IPS-18a (cell line): ENCODE data around the gene DEPDC5.

Experiments
- H3K27ac ChIP-seq: one replicate; pipeline ENCODE4 v1.5.1; 2013; ENCODE audit warnings: low read length
- H3K27me3 ChIP-seq: one replicate; pipeline ENCODE4 v1.6.1; 2013; ENCODE audit warnings: mild to moderate bottlenecking, low read length; ENCODE audit not compliant: control insufficient read depth, insufficient read depth
- H3K36me3 ChIP-seq: one replicate; pipeline ENCODE4 v1.6.1; 2013; ENCODE audit warnings: low read depth, low read length; ENCODE audit not compliant: control insufficient read depth
- H3K4me1 ChIP-seq: one replicate; pipeline ENCODE4 v1.6.1; 2013; ENCODE audit warnings: low read depth, low read length; ENCODE audit not compliant: control insufficient read depth
- H3K4me3 ChIP-seq: one replicate; pipeline ENCODE4 v1.5.1; 2013; ENCODE audit warnings: low read length
- H3K9ac ChIP-seq: one replicate; pipeline ENCODE4 v1.6.1; 2013; ENCODE audit warnings: mild to moderate bottlenecking, low read length, moderate library complexity
- H3K9me3 ChIP-seq: one replicate; pipeline ENCODE4 v1.6.1; 2013; ENCODE audit warnings: low read depth, low read length; ENCODE audit not compliant: control insufficient read depth

Gene DEPDC5

GRCh38 chr22:31901388-31902137 lies 147.7 kb downstream of the DEPDC5 start:
- H3K9ac ChIP-seq = no peak overlapping the region
- no peaks in the 10 kb centered on the region for H3K9me3 ChIP-seq
- no peak overlapping the region for H3K27ac ChIP-seq

GRCh38 chr22:31904651-31905050 lies 150.8 kb downstream of the DEPDC5 start:
- Histone ChIP-seq H3K9ac (no peak overlapping the region), H3K27me3 (no peaks in the 10 kb centered on the region), H3K36me3 (peaks cover 8% of the 10 kb centered on the region), H3K4me3 (no peak overlapping the region), H3K4me1 (no peaks in the 10 kb centered on the region), H3K9me3 (no peaks in the 10 kb centered on the region), H3K27ac (no peak overlapping the region)

More at GRCh38 chr22:31901388-31902137, 147.7 kb downstream of the DEPDC5 start:
- H3K4me3 ChIP-seq = no peak overlapping the region
- no peaks in the 10 kb centered on the region for H3K27me3 ChIP-seq
- H3K4me1 ChIP-seq = no peaks in the 10 kb centered on the region
- peaks cover 8% of the 10 kb centered on the region for H3K36me3 ChIP-seq

- H3K27ac ChIP-seq = no peak overlapping the region
- H3K9ac ChIP-seq = no peak overlapping the region
- no peak overlapping the region for H3K4me3 ChIP-seq
- H3K4me1 ChIP-seq = no peaks in the 10 kb centered on the region
- H3K27me3 ChIP-seq = no peaks in the 10 kb centered on the region
- H3K9me3 ChIP-seq = no peaks in the 10 kb centered on the region
- peaks cover 8% of the 10 kb centered on the region for H3K36me3 ChIP-seq
These were observed 151.5 kb downstream of the DEPDC5 start for GRCh38 chr22:31905356-31905755.

- Histone ChIP-seq H3K9ac (no peak overlapping the region), H3K27ac (no peak overlapping the region), H3K36me3 (peaks cover 8% of the 10 kb centered on the region), H3K9me3 (no peaks in the 10 kb centered on the region), H3K4me1 (no peaks in the 10 kb centered on the region), H3K4me3 (no peak overlapping the region), H3K27me3 (no peaks in the 10 kb centered on the region)
These were observed 152.3 kb downstream of the DEPDC5 start for GRCh38 chr22:31906086-31906485.

GRCh38 chr22:31906569-31906968 lies 152.8 kb downstream of the DEPDC5 start:
- no peak overlapping the region for H3K27ac ChIP-seq
- H3K4me3 ChIP-seq = no peak overlapping the region
- no peak overlapping the region for H3K9ac ChIP-seq
- H3K9me3 ChIP-seq = no peaks in the 10 kb centered on the region
- H3K4me1 ChIP-seq = no peaks in the 10 kb centered on the region
- peaks cover 5% of the 10 kb centered on the region for H3K36me3 ChIP-seq
- no peaks in the 10 kb centered on the region for H3K27me3 ChIP-seq

GRCh38 chr22:31909977-31910376 lies 156.2 kb downstream of the DEPDC5 start:
- H3K9ac ChIP-seq = no peak overlapping the region
- no peak overlapping the region for H3K4me3 ChIP-seq
- H3K27ac ChIP-seq = no peak overlapping the region
- H3K4me1 ChIP-seq = no peaks in the 10 kb centered on the region
- no peaks in the 10 kb centered on the region for H3K27me3 ChIP-seq
- H3K36me3 ChIP-seq = peaks cover 5% of the 10 kb centered on the region
- H3K9me3 ChIP-seq = no peaks in the 10 kb centered on the region

- Histone ChIP-seq H3K36me3 (no peaks in the 10 kb centered on the region), H3K27me3 (no peaks in the 10 kb centered on the region), H3K27ac (no peak overlapping the region), H3K4me1 (no peaks in the 10 kb centered on the region), H3K4me3 (no peak overlapping the region), H3K9ac (no peak overlapping the region), H3K9me3 (no peaks in the 10 kb centered on the region)
These were observed 158.0 kb downstream of the DEPDC5 start for GRCh38 chr22:31911565-31912406.

GRCh38 chr22:31912407-31912743 lies 158.6 kb downstream of the DEPDC5 start:
- Histone ChIP-seq H3K4me3 (no peak overlapping the region), H3K9me3 (no peaks in the 10 kb centered on the region), H3K27me3 (no peaks in the 10 kb centered on the region), H3K36me3 (no peaks in the 10 kb centered on the region), H3K4me1 (no peaks in the 10 kb centered on the region), H3K27ac (no peak overlapping the region), H3K9ac (no peak overlapping the region)

GRCh38 chr22:31915586-31915985 lies 161.8 kb downstream of the DEPDC5 start:
- no peak overlapping the region for H3K9ac ChIP-seq
- H3K27ac ChIP-seq = no peak overlapping the region
- H3K4me3 ChIP-seq = no peak overlapping the region
- H3K9me3 ChIP-seq = no peaks in the 10 kb centered on the region
- H3K4me1 ChIP-seq = no peaks in the 10 kb centered on the region
- H3K36me3 ChIP-seq = no peaks in the 10 kb centered on the region
- no peaks in the 10 kb centered on the region for H3K27me3 ChIP-seq

GRCh38 chr22:31917227-31917921 lies 163.6 kb downstream of the DEPDC5 start:
- H3K9me3 ChIP-seq = no peaks in the 10 kb centered on the region
- H3K36me3 ChIP-seq = no peaks in the 10 kb centered on the region
- H3K4me3 ChIP-seq = no peak overlapping the region
- H3K27ac ChIP-seq = no peak overlapping the region
- no peaks in the 10 kb centered on the region for H3K4me1 ChIP-seq
- no peaks in the 10 kb centered on the region for H3K27me3 ChIP-seq
- H3K9ac ChIP-seq = no peak overlapping the region

GRCh38 chr22:31919730-31920129 lies 165.9 kb downstream of the DEPDC5 start:
- no peak overlapping the region for H3K27ac ChIP-seq
- H3K4me3 ChIP-seq = no peak overlapping the region
- no peaks in the 10 kb centered on the region for H3K9me3 ChIP-seq
- no peak overlapping the region for H3K9ac ChIP-seq
- no peaks in the 10 kb centered on the region for H3K4me1 ChIP-seq
- H3K36me3 ChIP-seq = no peaks in the 10 kb centered on the region
- no peaks in the 10 kb centered on the region for H3K27me3 ChIP-seq
